ENCODE measurements around the gene HRH2.

The HRH2 gene

DNA sequence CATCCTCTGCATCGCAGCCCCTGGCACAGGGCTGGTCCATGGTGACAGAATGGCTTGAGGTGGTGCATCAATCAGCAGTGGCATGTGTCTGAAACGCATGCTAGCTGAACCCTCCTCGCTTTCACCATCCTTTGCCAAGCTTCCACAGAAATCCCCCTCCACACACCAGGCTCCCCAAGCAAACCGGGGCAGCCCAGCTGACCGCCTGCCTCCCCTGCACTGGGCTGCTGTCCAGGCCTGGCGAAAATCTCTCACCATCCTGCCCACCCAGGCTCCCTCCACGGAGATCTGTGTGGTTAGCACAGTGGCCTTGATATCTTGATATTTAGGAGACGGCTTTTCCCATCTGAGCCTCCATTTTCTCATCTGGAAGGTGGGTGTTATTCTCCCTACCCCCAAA lies 905 bp upstream of the HRH2 start:
- Histone ChIP-seq H3K9me3 (ENCODE audit: control insufficient read depth, insufficient read depth, low read length) (no peaks in the 10 kb centered on the region), H3K4me1 (ENCODE audit: control insufficient read depth, insufficient read depth, low read length) (no peaks in the 10 kb centered on the region), H3K36me3 (ENCODE audit: control insufficient read depth, insufficient read depth, low read length) (no peaks in the 10 kb centered on the region), H3K27ac (ENCODE audit: low read length) (no peak overlapping the region), H3K27me3 (ENCODE audit: control insufficient read depth, insufficient read depth, low read length) (no peaks in the 10 kb centered on the region), H3K4me3 (ENCODE audit: low read length) (no peak overlapping the region)
- DNase-seq (ENCODE audit: low read depth, low spot score), result no peak
- no CpG with 5 or more reads among the region's 8 CpGs for WGBS (ENCODE audit: insufficient coverage, insufficient read length)

GRCh38 chr5:175658299-175659145 lies 651 bp downstream of the HRH2 start:
- WGBS (ENCODE audit: insufficient coverage, insufficient read length), result no CpG with 5 or more reads among the region's 41 CpGs

GRCh38 chr5:175659546-175660253 lies 1.8 kb downstream of the HRH2 start:
- Histone ChIP-seq H3K27me3 (ENCODE audit: control insufficient read depth, insufficient read depth, low read length) (no peaks in the 10 kb centered on the region), H3K4me3 (ENCODE audit: low read length) (no peak overlapping the region), H3K36me3 (ENCODE audit: control insufficient read depth, insufficient read depth, low read length) (no peaks in the 10 kb centered on the region), H3K4me1 (ENCODE audit: control insufficient read depth, insufficient read depth, low read length) (no peaks in the 10 kb centered on the region), H3K27ac (ENCODE audit: low read length) (no peak overlapping the region), H3K9me3 (ENCODE audit: control insufficient read depth, insufficient read depth, low read length) (no peaks in the 10 kb centered on the region)
- DNase-seq (ENCODE audit: low read depth, low spot score), result no peak
- no CpG with 5 or more reads among the region's 13 CpGs for WGBS (ENCODE audit: insufficient coverage, insufficient read length)

More at GRCh38 chr5:175658299-175659145, 651 bp downstream of the HRH2 start:
- no peak for DNase-seq (ENCODE audit: low read depth, low spot score)
- H3K36me3 ChIP-seq (ENCODE audit: control insufficient read depth, insufficient read depth, low read length), result no peaks in the 10 kb centered on the region
- no peaks in the 10 kb centered on the region for H3K4me1 ChIP-seq (ENCODE audit: control insufficient read depth, insufficient read depth, low read length)
- H3K27ac ChIP-seq (ENCODE audit: low read length), result no peak overlapping the region
- no peaks in the 10 kb centered on the region for H3K9me3 ChIP-seq (ENCODE audit: control insufficient read depth, insufficient read depth, low read length)
- no peaks in the 10 kb centered on the region for H3K27me3 ChIP-seq (ENCODE audit: control insufficient read depth, insufficient read depth, low read length)
- H3K4me3 ChIP-seq (ENCODE audit: low read length), result peak overlapping the region; percentile 74

GRCh38 chr5:175663186-175664184 lies 5.6 kb downstream of the HRH2 start:
- WGBS (ENCODE audit: insufficient coverage, insufficient read length), result no CpG with 5 or more reads among the region's 16 CpGs
- Histone ChIP-seq H3K27me3 (ENCODE audit: control insufficient read depth, insufficient read depth, low read length) (no peaks in the 10 kb centered on the region), H3K4me1 (ENCODE audit: control insufficient read depth, insufficient read depth, low read length) (no peaks in the 10 kb centered on the region), H3K9me3 (ENCODE audit: control insufficient read depth, insufficient read depth, low read length) (no peaks in the 10 kb centered on the region), H3K27ac (ENCODE audit: low read length) (no peak overlapping the region), H3K36me3 (ENCODE audit: control insufficient read depth, insufficient read depth, low read length) (no peaks in the 10 kb centered on the region), H3K4me3 (ENCODE audit: low read length) (no peak overlapping the region)
- DNase-seq (ENCODE audit: low read depth, low spot score), result no peak

DNA sequence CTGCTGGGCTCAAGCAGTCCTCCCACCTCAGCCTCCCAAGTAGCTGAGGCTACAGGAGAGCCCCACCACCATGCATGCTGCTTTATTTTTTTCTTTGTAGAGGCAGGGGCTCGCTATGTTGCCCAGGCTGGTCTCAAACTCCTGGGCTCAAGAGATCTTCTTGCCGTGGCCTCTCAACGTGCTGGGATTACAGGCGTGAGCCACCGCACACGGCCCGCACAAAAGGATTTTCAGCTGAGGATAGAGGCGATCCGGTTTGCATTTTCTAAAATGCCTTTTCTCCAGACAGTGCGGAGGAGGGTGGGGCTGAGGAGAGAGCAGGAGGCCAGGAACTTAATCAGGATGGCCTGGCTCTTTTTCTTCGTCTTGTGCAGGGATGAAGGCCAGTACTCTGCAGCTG lies 6.9 kb downstream of the HRH2 start:
- no CpG with 5 or more reads among the region's 11 CpGs for WGBS (ENCODE audit: insufficient coverage, insufficient read length)
- H3K36me3 ChIP-seq (ENCODE audit: control insufficient read depth, insufficient read depth, low read length), result no peaks in the 10 kb centered on the region

DNA sequence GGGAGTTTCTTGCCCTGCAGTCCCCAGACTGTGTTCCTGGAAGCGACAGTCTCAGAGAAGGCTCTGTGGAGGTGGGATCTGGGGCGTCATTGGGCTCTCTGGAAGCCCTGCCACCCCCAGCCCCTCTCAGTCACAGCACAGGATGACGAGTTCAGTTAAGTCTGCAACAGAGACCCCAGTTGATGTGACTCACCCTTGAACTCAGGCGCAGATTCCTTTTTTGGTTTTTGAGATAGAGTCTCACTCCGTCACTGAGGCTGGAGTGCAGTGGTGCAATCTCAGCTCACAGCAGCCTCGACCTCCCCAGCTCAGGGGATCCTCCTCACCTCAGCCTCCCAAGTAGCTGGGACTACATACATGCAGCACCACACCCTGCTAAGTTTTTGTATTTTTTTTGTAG lies 8.3 kb downstream of the HRH2 start:
- H3K4me3 ChIP-seq (ENCODE audit: low read length), result no peak overlapping the region
- WGBS (ENCODE audit: insufficient coverage, insufficient read length), result no CpG with 5 or more reads among the region's 6 CpGs
- H3K36me3 ChIP-seq (ENCODE audit: control insufficient read depth, insufficient read depth, low read length), result no peaks in the 10 kb centered on the region
- H3K27me3 ChIP-seq (ENCODE audit: control insufficient read depth, insufficient read depth, low read length), result no peaks in the 10 kb centered on the region
- H3K9me3 ChIP-seq (ENCODE audit: control insufficient read depth, insufficient read depth, low read length), result no peaks in the 10 kb centered on the region
- H3K4me1 ChIP-seq (ENCODE audit: control insufficient read depth, insufficient read depth, low read length), result no peaks in the 10 kb centered on the region
- no peak overlapping the region for H3K27ac ChIP-seq (ENCODE audit: low read length)
- DNase-seq (ENCODE audit: low read depth, low spot score), result no peak

More for the DNA sequence above, 6.9 kb downstream of the HRH2 start:
- H3K27me3 ChIP-seq (ENCODE audit: control insufficient read depth, insufficient read depth, low read length), result no peaks in the 10 kb centered on the region
- no peaks in the 10 kb centered on the region for H3K9me3 ChIP-seq (ENCODE audit: control insufficient read depth, insufficient read depth, low read length)
- H3K4me1 ChIP-seq (ENCODE audit: control insufficient read depth, insufficient read depth, low read length), result no peaks in the 10 kb centered on the region
- no peak overlapping the region for H3K4me3 ChIP-seq (ENCODE audit: low read length)
- DNase-seq (ENCODE audit: low read depth, low spot score), result no peak
- no peak overlapping the region for H3K27ac ChIP-seq (ENCODE audit: low read length)

GRCh38 chr5:175668006-175668405 lies 10.1 kb downstream of the HRH2 start:
- DNase-seq (ENCODE audit: low read depth, low spot score), result no peak
- H3K4me3 ChIP-seq (ENCODE audit: low read length), result no peak overlapping the region
- H3K27me3 ChIP-seq (ENCODE audit: control insufficient read depth, insufficient read depth, low read length), result no peaks in the 10 kb centered on the region
- H3K4me1 ChIP-seq (ENCODE audit: control insufficient read depth, insufficient read depth, low read length), result no peaks in the 10 kb centered on the region
- no peaks in the 10 kb centered on the region for H3K36me3 ChIP-seq (ENCODE audit: control insufficient read depth, insufficient read depth, low read length)
- no peak overlapping the region for H3K27ac ChIP-seq (ENCODE audit: low read length)
- WGBS (ENCODE audit: insufficient coverage, insufficient read length), result no CpG with 5 or more reads among the region's 5 CpGs
- H3K9me3 ChIP-seq (ENCODE audit: control insufficient read depth, insufficient read depth, low read length), result no peaks in the 10 kb centered on the region

DNA sequence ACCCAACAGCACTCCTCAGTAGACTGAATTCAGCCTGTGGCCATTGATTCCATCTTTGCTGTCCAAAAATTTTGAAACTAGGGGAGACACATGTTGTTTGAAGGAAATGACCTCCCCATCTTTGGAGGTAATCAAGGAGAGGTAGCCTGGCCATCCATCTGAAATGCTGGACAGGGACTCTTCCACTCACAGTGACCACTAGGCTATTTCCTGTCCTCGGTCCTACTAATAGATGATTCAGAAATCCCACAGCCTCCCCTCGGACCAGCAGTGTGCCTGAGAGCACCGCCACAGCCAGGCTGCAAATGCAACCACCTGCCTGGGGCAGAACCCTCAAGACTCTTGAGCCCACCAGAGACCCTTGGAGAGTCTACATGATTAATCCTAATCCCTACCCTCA lies 12.5 kb downstream of the HRH2 start:
- DNase-seq (ENCODE audit: low read depth, low spot score), result no peak
- Histone ChIP-seq H3K36me3 (ENCODE audit: control insufficient read depth, insufficient read depth, low read length) (no peaks in the 10 kb centered on the region), H3K9me3 (ENCODE audit: control insufficient read depth, insufficient read depth, low read length) (no peaks in the 10 kb centered on the region), H3K4me3 (ENCODE audit: low read length) (no peak overlapping the region), H3K27me3 (ENCODE audit: control insufficient read depth, insufficient read depth, low read length) (no peaks in the 10 kb centered on the region), H3K27ac (ENCODE audit: low read length) (no peak overlapping the region), H3K4me1 (ENCODE audit: control insufficient read depth, insufficient read depth, low read length) (no peaks in the 10 kb centered on the region)
- no CpG with 5 or more reads among the region's 3 CpGs for WGBS (ENCODE audit: insufficient coverage, insufficient read length)

DNA sequence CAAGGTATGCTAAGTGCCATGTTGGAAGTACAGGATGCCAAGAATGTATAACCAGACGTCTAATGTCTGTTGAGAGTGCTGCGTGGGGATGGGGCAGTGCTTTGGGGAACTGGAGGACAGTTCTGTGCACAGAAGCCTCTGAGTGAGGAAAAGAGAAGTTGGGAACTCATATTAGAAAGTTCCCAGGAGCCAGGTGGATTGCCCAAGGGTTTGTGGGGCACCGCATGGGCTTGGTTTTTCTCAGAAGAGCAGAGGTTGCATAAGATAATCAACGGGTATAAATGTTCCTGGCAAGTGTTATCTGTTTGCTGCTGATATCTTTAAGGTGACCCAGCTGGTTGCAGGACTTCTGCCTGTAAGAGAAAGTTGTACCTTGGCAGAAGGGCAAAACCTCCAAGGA lies 13.1 kb downstream of the HRH2 start:
- no peak for DNase-seq (ENCODE audit: low read depth, low spot score)
- WGBS (ENCODE audit: insufficient coverage, insufficient read length), result no CpG with 5 or more reads among the region's 4 CpGs
- Histone ChIP-seq H3K4me3 (ENCODE audit: low read length) (no peak overlapping the region), H3K27me3 (ENCODE audit: control insufficient read depth, insufficient read depth, low read length) (no peaks in the 10 kb centered on the region), H3K36me3 (ENCODE audit: control insufficient read depth, insufficient read depth, low read length) (no peaks in the 10 kb centered on the region), H3K4me1 (ENCODE audit: control insufficient read depth, insufficient read depth, low read length) (no peaks in the 10 kb centered on the region), H3K27ac (ENCODE audit: low read length) (no peak overlapping the region), H3K9me3 (ENCODE audit: control insufficient read depth, insufficient read depth, low read length) (no peaks in the 10 kb centered on the region)

All from iPS DF 6.9 (cell line).